K562 treated with DMSO at 1 percent for 4 hours (cell line): ENCODE data around the gene TP53INP2. TPM values are rescaled to one million over a fixed set of nuclear protein-coding genes. Genes with fewer than 3 reads are reported as not detected.

Source experiments
- total RNA-seq: library from RNA; unstranded; fragments of 300-600 nt; gene quantifications from 2 replicates; pipeline ENCODE4 v1.2.3, GENCODE V29; 2022; ENCODE audit not compliant: insufficient read depth

Gene TP53INP2
- 18.6 and 19.1 TPM in 2 replicates for total RNA-seq

GRCh38 chr20:34704177-34705007 lies at the start of gene TP53INP2:
TSS of gene TP53INP2 (plus strand) at chr20:34704344. CDS start at chr20:34708740, 4,396 bp downstream.

GRCh38 chr20:34676642-34677373 lies 27.3 kb upstream of the TP53INP2 start, which contains the start of gene PIGU:
TSS of gene PIGU (minus strand) at chr20:34677092. CDS start at chr20:34677085, 7 bp downstream.

Other genes starting within 250 kb of the TP53INP2 start
- gene DYNLRB1, start 187.9 kb upstream of the TP53INP2 start, total RNA-seq, result 310 and 328 TPM in 2 replicates
- 0.94 TPM in 1 of 2 replicates, not detected in the other for gene MAP1LC3A, start 145.6 kb upstream of the TP53INP2 start, total RNA-seq
- gene PIGU, start 27.3 kb upstream of the TP53INP2 start, total RNA-seq, result 25.2 and 26.8 TPM in 2 replicates
- gene NCOA6, start 121.3 kb downstream of the TP53INP2 start, total RNA-seq, result 7.8 and 11.8 TPM in 2 replicates
- gene GGT7, start 168.5 kb downstream of the TP53INP2 start, total RNA-seq, result 23.6 and 35.1 TPM in 2 replicates
- 54.4 and 56.6 TPM in 2 replicates for gene ACSS2, start 172.3 kb downstream of the TP53INP2 start, total RNA-seq